HPDE6-E6E7 (cell line): ENCODE results near the gene CEP192.
"Not testable (repeated sequence)": the region's sequence is repeated elsewhere in the genome, so short reads cannot be mapped to it uniquely, and the experiment has no call there.

Source experiments
- DNase-seq: peaks from one replicate; pipeline ENCODE4 v3.0.0; 2011; ENCODE audit warnings: missing footprints; ENCODE audit errors: extremely low spot score

CEP192 gene

GRCh38 chr18:13098104-13098503 is 106.9 kb downstream of the CEP192 start:
- not testable (repeated sequence) for DNase-seq

- DNase-seq, result no peak
These were observed 108.0 kb downstream of the CEP192 start for GRCh38 chr18:13099113-13099512.

GRCh38 chr18:13100942-13101658 is 109.9 kb downstream of the CEP192 start:
- no peak for DNase-seq

- no peak for DNase-seq
These were observed 110.6 kb downstream of the CEP192 start for GRCh38 chr18:13101659-13102197.

GRCh38 chr18:13103366-13103765 is 112.2 kb downstream of the CEP192 start:
- DNase-seq, result no peak

GRCh38 chr18:13105059-13105458 is 113.9 kb downstream of the CEP192 start:
- DNase-seq, result no peak

- no peak for DNase-seq
These were observed 115.9 kb downstream of the CEP192 start for GRCh38 chr18:13107074-13107473.

GRCh38 chr18:13108330-13108729 is 117.2 kb downstream of the CEP192 start:
- DNase-seq, result no peak

GRCh38 chr18:13110559-13110958 is 119.4 kb downstream of the CEP192 start:
- no peak for DNase-seq

- DNase-seq, result no peak
These were observed 121.8 kb downstream of the CEP192 start for GRCh38 chr18:13112982-13113381.

GRCh38 chr18:13120255-13120654 is 129.1 kb downstream of the CEP192 start:
- no peak for DNase-seq

- no peak for DNase-seq
These were observed 129.8 kb downstream of the CEP192 start for GRCh38 chr18:13120983-13121441.

- DNase-seq, result no peak
These were observed 133.2 kb downstream of the CEP192 start for GRCh38 chr18:13124411-13124810.

- no peak for DNase-seq
These were observed 134.0 kb downstream of the CEP192 start for GRCh38 chr18:13125191-13125590.

- DNase-seq, result no peak
These were observed 135.9 kb downstream of the CEP192 start for GRCh38 chr18:13126966-13127598.

GRCh38 chr18:13131283-13131682 is 140.1 kb downstream of the CEP192 start:
- no peak for DNase-seq

GRCh38 chr18:13134551-13135401 is 143.6 kb downstream of the CEP192 start:
- DNase-seq, result no peak

- no peak for DNase-seq
These were observed 145.1 kb downstream of the CEP192 start for GRCh38 chr18:13136056-13136903.

GRCh38 chr18:13136904-13137669 is 145.9 kb downstream of the CEP192 start:
- no peak for DNase-seq

GRCh38 chr18:13137670-13138419 is 146.7 kb downstream of the CEP192 start:
- no peak for DNase-seq
